Prostate gland (tissue), 2 donors: ENCODE measurements around the gene CD96.

ENCODE experiments used
- POLR2A ChIP-seq: fragments of 450-650 bp; IDR thresholded peaks from one replicate; pipeline ENCODE4 v1.6.1; 2016; ENCODE audit warnings: antibody characterized with exemption, mild to moderate bottlenecking
- TF ChIP-seq, protein P1 (sequence below), 4 experiments: fragments of 200-600 bp in 2 of 4; fragments of 450-650 bp in 2 of 4; sonication (generic) in 2 of 4; IDR thresholded peaks; 1 replicate in 3 of 4; 2 replicates in 1 of 4; pipeline ENCODE4 v1.5.1; 2016 to 2019; ENCODE audit warnings: antibody characterized with exemption in 4 of 4, mild to moderate bottlenecking in 2 of 4, moderate library complexity in 2 of 4

GRCh38 chr3:111619833-111620232 lies 77.8 kb downstream of the CD96 start:
- TF ChIP-seq, protein P1, sequence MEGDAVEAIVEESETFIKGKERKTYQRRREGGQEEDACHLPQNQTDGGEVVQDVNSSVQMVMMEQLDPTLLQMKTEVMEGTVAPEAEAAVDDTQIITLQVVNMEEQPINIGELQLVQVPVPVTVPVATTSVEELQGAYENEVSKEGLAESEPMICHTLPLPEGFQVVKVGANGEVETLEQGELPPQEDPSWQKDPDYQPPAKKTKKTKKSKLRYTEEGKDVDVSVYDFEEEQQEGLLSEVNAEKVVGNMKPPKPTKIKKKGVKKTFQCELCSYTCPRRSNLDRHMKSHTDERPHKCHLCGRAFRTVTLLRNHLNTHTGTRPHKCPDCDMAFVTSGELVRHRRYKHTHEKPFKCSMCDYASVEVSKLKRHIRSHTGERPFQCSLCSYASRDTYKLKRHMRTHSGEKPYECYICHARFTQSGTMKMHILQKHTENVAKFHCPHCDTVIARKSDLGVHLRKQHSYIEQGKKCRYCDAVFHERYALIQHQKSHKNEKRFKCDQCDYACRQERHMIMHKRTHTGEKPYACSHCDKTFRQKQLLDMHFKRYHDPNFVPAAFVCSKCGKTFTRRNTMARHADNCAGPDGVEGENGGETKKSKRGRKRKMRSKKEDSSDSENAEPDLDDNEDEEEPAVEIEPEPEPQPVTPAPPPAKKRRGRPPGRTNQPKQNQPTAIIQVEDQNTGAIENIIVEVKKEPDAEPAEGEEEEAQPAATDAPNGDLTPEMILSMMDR (IDR thresholded peaks at IDR 0.05) = no peak
- TF ChIP-seq POLR2A = no peak
